ENCODE measurements around the gene CYP11A1. TPM values are rescaled to one million over a fixed set of nuclear protein-coding genes. Genes with fewer than 3 reads are reported as not detected.

The CYP11A1 gene
- total RNA-seq, 1 donor from 2014 or later, result 2.0 TPM

GRCh38 chr15:74413350-74414080 is 46.1 kb upstream of the CYP11A1 start:
- H3K9me3 Mint-ChIP-seq (ENCODE audit: low read depth), result no peaks in the 10 kb centered on the region
- TF ChIP-seq CTCF (IDR thresholded peaks at IDR 0.05; ENCODE audit: unreplicated experiment), result no peak
- H3K27me3 Mint-ChIP-seq, result peaks cover 2% of the 10 kb centered on the region
- DNase-seq (ENCODE audit: low spot score, unreplicated experiment), result no peak
- H3K27ac Mint-ChIP-seq, result no peak overlapping the region
- no peaks in the 10 kb centered on the region for H3K4me1 Mint-ChIP-seq (ENCODE audit: low read depth)
- H3K4me3 Mint-ChIP-seq (ENCODE audit: low read depth), result no peak overlapping the region
- no peaks in the 10 kb centered on the region for H3K36me3 Mint-ChIP-seq (ENCODE audit: insufficient read depth)

GRCh38 chr15:74412159-74412558 is 44.7 kb upstream of the CYP11A1 start:
- no peak for DNase-seq (ENCODE audit: low spot score, unreplicated experiment)
- no peaks in the 10 kb centered on the region for H3K9me3 Mint-ChIP-seq (ENCODE audit: low read depth)
- no peak overlapping the region for H3K27ac Mint-ChIP-seq
- peaks cover 7% of the 10 kb centered on the region for H3K27me3 Mint-ChIP-seq
- no peaks in the 10 kb centered on the region for H3K4me1 Mint-ChIP-seq (ENCODE audit: low read depth)
- TF ChIP-seq CTCF (IDR thresholded peaks at IDR 0.05; ENCODE audit: unreplicated experiment), result no peak
- no peak overlapping the region for H3K4me3 Mint-ChIP-seq (ENCODE audit: low read depth)
- H3K36me3 Mint-ChIP-seq (ENCODE audit: insufficient read depth), result no peaks in the 10 kb centered on the region

- Mint-ChIP-seq H3K9me3 (ENCODE audit: low read depth) (no peaks in the 10 kb centered on the region), H3K27ac (no peak overlapping the region), H3K27me3 (peaks cover 11% of the 10 kb centered on the region), H3K4me1 (ENCODE audit: low read depth) (no peaks in the 10 kb centered on the region), H3K4me3 (ENCODE audit: low read depth) (no peak overlapping the region), H3K36me3 (ENCODE audit: insufficient read depth) (no peaks in the 10 kb centered on the region)
- no peak for DNase-seq (ENCODE audit: low spot score, unreplicated experiment)
- no peak for TF ChIP-seq CTCF (IDR thresholded peaks at IDR 0.05; ENCODE audit: unreplicated experiment)
These were observed 44.2 kb upstream of the CYP11A1 start for GRCh38 chr15:74411686-74412085.

GRCh38 chr15:74410502-74410901 is 43.1 kb upstream of the CYP11A1 start:
- Mint-ChIP-seq H3K4me1 (ENCODE audit: low read depth) (no peaks in the 10 kb centered on the region), H3K9me3 (ENCODE audit: low read depth) (no peaks in the 10 kb centered on the region), H3K27ac (no peak overlapping the region), H3K4me3 (ENCODE audit: low read depth) (no peak overlapping the region), H3K27me3 (peaks cover 22% of the 10 kb centered on the region), H3K36me3 (ENCODE audit: insufficient read depth) (no peaks in the 10 kb centered on the region)
- TF ChIP-seq CTCF (IDR thresholded peaks at IDR 0.05; ENCODE audit: unreplicated experiment), result no peak
- no peak for DNase-seq (ENCODE audit: low spot score, unreplicated experiment)

- no peak for TF ChIP-seq CTCF (IDR thresholded peaks at IDR 0.05; ENCODE audit: unreplicated experiment)
- H3K4me3 Mint-ChIP-seq (ENCODE audit: low read depth), result no peak overlapping the region
- no peak for DNase-seq (ENCODE audit: low spot score, unreplicated experiment)
- no peaks in the 10 kb centered on the region for H3K9me3 Mint-ChIP-seq (ENCODE audit: low read depth)
- peaks cover 24% of the 10 kb centered on the region for H3K27me3 Mint-ChIP-seq
- no peaks in the 10 kb centered on the region for H3K36me3 Mint-ChIP-seq (ENCODE audit: insufficient read depth)
- H3K27ac Mint-ChIP-seq, result no peak overlapping the region
- no peaks in the 10 kb centered on the region for H3K4me1 Mint-ChIP-seq (ENCODE audit: low read depth)
These were observed 41.8 kb upstream of the CYP11A1 start for GRCh38 chr15:74409225-74409624.

All from progenitor cell of endocrine pancreas (in vitro differentiated cells).